Measurements from ENCODE around the gene PTGIS. TPM values are rescaled to one million over a fixed set of nuclear protein-coding genes. Genes with fewer than 3 reads are reported as not detected.

The PTGIS gene
- total RNA-seq, 1 experiment from 2014 or later = 20.0 TPM

DNA sequence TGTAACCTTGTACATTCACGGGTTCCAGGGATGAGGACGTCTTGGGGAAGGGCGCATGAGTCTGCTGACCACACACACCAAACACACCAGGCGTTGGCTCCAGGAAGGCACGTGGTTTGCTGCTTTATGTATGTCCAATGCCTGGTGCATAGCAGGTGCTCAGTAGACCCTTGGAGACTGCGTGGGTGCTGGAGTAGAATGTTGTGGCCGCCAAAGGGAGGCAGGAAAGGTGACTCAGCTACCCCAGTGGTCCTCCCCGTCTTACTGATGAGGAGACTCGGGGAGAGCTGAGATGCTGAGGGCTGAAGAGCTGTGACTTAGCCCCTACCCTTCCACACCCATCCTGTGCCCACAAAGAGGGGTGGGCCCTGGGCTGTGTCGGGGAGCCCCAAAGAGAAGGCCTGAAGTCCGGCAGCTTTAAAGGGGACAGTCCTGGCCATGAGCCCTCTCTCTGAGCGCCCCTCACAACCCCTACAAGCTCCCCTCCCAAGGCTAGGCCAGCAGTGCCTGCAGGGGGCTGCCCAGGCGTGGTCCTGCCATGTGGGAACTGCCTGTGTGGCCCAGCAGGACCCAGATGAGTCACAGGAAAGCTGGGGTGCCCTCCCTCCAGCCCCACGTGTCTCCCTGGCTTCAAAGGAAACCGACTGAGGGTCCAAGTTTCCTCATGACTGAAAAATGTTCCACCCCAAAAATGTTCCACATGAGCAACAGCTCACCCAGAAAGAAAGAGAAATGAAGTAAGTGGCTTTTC, 28.0 kb upstream of the PTGIS start:
- H3K4ac ChIP-seq (ENCODE audit: low read depth, low read length) = no peak overlapping the region
- H4K8ac ChIP-seq (replicated peaks; ENCODE audit: insufficient read length, low read depth, low read length) = no peak overlapping the region
- H2AFZ ChIP-seq (ENCODE audit: low read length) = no peak overlapping the region
- TF ChIP-seq, protein P1, sequence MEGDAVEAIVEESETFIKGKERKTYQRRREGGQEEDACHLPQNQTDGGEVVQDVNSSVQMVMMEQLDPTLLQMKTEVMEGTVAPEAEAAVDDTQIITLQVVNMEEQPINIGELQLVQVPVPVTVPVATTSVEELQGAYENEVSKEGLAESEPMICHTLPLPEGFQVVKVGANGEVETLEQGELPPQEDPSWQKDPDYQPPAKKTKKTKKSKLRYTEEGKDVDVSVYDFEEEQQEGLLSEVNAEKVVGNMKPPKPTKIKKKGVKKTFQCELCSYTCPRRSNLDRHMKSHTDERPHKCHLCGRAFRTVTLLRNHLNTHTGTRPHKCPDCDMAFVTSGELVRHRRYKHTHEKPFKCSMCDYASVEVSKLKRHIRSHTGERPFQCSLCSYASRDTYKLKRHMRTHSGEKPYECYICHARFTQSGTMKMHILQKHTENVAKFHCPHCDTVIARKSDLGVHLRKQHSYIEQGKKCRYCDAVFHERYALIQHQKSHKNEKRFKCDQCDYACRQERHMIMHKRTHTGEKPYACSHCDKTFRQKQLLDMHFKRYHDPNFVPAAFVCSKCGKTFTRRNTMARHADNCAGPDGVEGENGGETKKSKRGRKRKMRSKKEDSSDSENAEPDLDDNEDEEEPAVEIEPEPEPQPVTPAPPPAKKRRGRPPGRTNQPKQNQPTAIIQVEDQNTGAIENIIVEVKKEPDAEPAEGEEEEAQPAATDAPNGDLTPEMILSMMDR (conservative IDR thresholded peaks at IDR 0.05) = no peak
- no peak overlapping the region for H2BK12ac ChIP-seq (ENCODE audit: insufficient read length, low read depth, low read length)
- H3K23ac ChIP-seq (ENCODE audit: insufficient read length, low read depth, low read length) = no peak overlapping the region
- H3K14ac ChIP-seq (ENCODE audit: insufficient read depth, low read length) = no peak overlapping the region; the same call in 1 of the 2 replicates
- peaks cover 5% of the 10 kb centered on the region for H3K27me3 Mint-ChIP-seq (ENCODE audit: low read depth)
- H3K4me1 Mint-ChIP-seq = peaks cover 3 to 7% of the 10 kb centered on the region in 2 experiments; a peak in 2 of 4 replicates
- H2BK120ac ChIP-seq (ENCODE audit: low read depth, low read length, poor library complexity, severe bottlenecking) = no peak overlapping the region
- H3K9me3 Mint-ChIP-seq = peaks cover 0 to 2% of the 10 kb centered on the region in 2 experiments; a peak in 1 of 5 replicates
- no peak overlapping the region for H4K91ac ChIP-seq (ENCODE audit: insufficient read length, low read depth, low read length)
- H3K56ac ChIP-seq (ENCODE audit: insufficient read length, low read depth, low read length) = no peak overlapping the region
- H3K23me2 ChIP-seq (ENCODE audit: insufficient read length, low read depth, low read length, poor library complexity, severe bottlenecking) = no peaks in the 10 kb centered on the region
- no peaks in the 10 kb centered on the region for H3K4me1 ChIP-seq (ENCODE audit: insufficient read depth, low read length)
- no peaks in the 10 kb centered on the region for H3K9me3 ChIP-seq (ENCODE audit: control insufficient read depth, low read depth, low read length)
- H3K9ac ChIP-seq (ENCODE audit: extremely low read depth, insufficient read length, low read length) = no peak overlapping the region
- no peak overlapping the region for H4K5ac ChIP-seq (ENCODE audit: insufficient read length, low read depth, low read length)
- H3K79me2 ChIP-seq (ENCODE audit: insufficient read depth, low read length) = no peaks in the 10 kb centered on the region
- no peak overlapping the region for H2BK15ac ChIP-seq (ENCODE audit: low read depth, low read length)
- H2AK5ac ChIP-seq (ENCODE audit: insufficient read length, low read length) = no peak overlapping the region
- no peak overlapping the region for H3T11ph ChIP-seq (ENCODE audit: low read length)
- WGBS (ENCODE audit: extremely low coverage, insufficient read length, low lambda C conversion rate) = no CpG with 5 or more reads among the region's 15 CpGs
- H2BK5ac ChIP-seq (ENCODE audit: insufficient read length, low read length) = no peak overlapping the region
- no peak overlapping the region for H3K27ac ChIP-seq (ENCODE audit: insufficient read length, low read depth, low read length)
- no peaks in the 10 kb centered on the region for H3K79me1 ChIP-seq (ENCODE audit: insufficient read depth, low read depth, low read length, poor library complexity, severe bottlenecking)
- no peak overlapping the region for H2BK20ac ChIP-seq (ENCODE audit: low read depth, low read length, poor library complexity, severe bottlenecking)
- H4K20me1 ChIP-seq (ENCODE audit: control insufficient read depth, insufficient read depth, insufficient read length) = no peaks in the 10 kb centered on the region
- H3K18ac ChIP-seq (ENCODE audit: insufficient read length, low read depth, low read length) = no peak overlapping the region
- no peaks in the 10 kb centered on the region for H3K36me3 Mint-ChIP-seq (ENCODE audit: insufficient read depth in 1 of 3, low read depth in 3 of 3)
- H3K4me3 Mint-ChIP-seq = no peak overlapping the region
- no peak for DNase-seq
- 0 out of 7 replicates have a peak overlapping the region, but pooled peaks of 1 of the 3 experiments have one; percentile 39 for H3K27ac Mint-ChIP-seq
- H3K4me2 ChIP-seq (ENCODE audit: insufficient read depth, insufficient read length, low read length) = no peak overlapping the region
- no peaks in the 10 kb centered on the region for H3K27me3 ChIP-seq (ENCODE audit: insufficient read depth, low read length)

All from H9 (cell line).